ENCODE results near the gene CCDC187.

Gene CCDC187

DNA sequence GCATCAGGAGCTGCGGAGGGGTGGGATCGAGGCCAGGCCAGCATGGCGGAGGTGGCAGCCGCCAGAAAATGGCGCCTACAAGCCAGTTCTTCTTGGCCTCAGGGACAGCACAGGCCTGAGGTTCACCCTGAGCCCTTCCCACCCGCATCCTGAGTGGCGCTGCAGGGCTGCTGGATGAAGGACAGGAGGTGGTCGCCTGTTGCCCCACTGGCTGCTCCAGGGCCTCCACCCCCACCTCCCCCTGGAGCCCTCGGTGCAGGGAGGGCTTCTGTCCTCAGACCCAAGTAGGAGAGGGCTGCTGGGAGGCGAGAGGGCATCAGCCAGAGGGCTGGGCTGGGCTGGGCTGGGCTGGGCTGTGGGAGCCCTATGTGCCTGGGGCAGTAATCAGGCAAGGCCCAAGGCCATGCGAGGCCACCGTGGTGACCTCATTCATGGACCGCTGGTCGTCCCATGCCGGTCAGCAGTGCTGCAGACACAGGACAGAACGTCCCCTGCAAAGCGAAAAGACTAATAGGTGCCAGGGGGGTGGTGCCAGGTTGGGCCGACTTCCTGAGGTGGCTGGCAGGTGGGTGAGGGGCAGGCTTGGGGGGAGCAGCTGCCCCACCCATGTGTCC, 37.3 kb upstream of the CCDC187 start:
- TF ChIP-seq, protein P1, sequence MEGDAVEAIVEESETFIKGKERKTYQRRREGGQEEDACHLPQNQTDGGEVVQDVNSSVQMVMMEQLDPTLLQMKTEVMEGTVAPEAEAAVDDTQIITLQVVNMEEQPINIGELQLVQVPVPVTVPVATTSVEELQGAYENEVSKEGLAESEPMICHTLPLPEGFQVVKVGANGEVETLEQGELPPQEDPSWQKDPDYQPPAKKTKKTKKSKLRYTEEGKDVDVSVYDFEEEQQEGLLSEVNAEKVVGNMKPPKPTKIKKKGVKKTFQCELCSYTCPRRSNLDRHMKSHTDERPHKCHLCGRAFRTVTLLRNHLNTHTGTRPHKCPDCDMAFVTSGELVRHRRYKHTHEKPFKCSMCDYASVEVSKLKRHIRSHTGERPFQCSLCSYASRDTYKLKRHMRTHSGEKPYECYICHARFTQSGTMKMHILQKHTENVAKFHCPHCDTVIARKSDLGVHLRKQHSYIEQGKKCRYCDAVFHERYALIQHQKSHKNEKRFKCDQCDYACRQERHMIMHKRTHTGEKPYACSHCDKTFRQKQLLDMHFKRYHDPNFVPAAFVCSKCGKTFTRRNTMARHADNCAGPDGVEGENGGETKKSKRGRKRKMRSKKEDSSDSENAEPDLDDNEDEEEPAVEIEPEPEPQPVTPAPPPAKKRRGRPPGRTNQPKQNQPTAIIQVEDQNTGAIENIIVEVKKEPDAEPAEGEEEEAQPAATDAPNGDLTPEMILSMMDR (IDR thresholded peaks at IDR 0.05; ENCODE audit: borderline replicate concordance, extremely low read depth, low read length, poor library complexity, severe bottlenecking): no peak
- no peak for TF ChIP-seq EZH2 (IDR thresholded peaks at IDR 0.05; ENCODE audit: borderline replicate concordance, low read depth, low read length, severe bottlenecking)
- Histone ChIP-seq H2AFZ (ENCODE audit: low read depth, low read length) (no peak overlapping the region), H3K4me1 (ENCODE audit: insufficient read depth, low read length) (no peaks in the 10 kb centered on the region), H3K27ac (ENCODE audit: low read length) (no peak overlapping the region), H3K27me3 (ENCODE audit: insufficient read depth, low read length, poor library complexity) (no peaks in the 10 kb centered on the region), H3K4me3 (ENCODE audit: low read depth in 1 of 2, low read length in 2 of 2) (no peak overlapping the region), H3K36me3 (ENCODE audit: insufficient read depth, low read length) (peaks cover 4% of the 10 kb centered on the region; the same call in 1 of the 2 replicates), H3K9me3 (ENCODE audit: insufficient read depth, low read length, severe bottlenecking) (no peaks in the 10 kb centered on the region), H3K79me2 (ENCODE audit: insufficient read depth, low read length) (no peaks in the 10 kb centered on the region), H4K20me1 (ENCODE audit: insufficient read depth, low read length) (no peaks in the 10 kb centered on the region; the same call in 1 of the 2 replicates), H3K9ac (ENCODE audit: low read depth, low read length) (no peak overlapping the region), H3K4me2 (ENCODE audit: insufficient read depth, low read length) (no peak overlapping the region)
- no peak for ATAC-seq (ENCODE audit: insufficient read depth, low read depth)
- DNase-seq: no peak

DNA sequence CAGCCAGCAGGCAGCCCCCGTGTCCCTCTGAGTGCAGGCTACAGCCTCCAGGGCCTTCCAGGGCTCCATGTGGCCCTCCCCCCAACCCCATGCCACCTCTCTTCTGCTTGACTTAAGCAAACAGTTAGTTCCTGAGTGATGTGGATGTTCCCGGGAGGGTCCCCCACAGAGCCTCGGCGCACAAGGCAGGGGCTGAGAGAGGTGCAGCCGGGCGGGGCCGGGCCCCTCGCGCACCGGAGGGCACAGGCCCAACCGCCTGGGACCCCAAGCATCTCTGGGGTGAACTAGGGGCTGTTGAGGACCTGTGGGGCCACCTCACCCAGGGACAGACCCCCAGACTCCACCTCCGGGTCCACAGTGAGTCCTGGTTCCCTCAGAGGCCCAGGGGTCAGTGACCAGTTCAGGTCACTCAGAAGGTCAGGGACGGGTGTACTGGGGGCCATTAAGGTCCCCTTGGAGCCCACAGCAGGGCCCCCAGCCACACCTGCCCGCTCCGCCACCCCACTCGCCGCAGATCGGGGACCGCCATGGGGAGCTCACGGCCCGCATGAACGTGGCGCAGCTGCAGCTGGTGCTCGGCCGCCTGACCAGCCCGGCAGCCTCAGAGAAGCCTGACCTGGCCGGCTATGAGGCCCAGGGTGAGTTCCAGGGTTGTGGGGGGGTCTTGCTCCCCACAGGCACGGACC, 36.6 kb upstream of the CCDC187 start:
- no peak for ATAC-seq (ENCODE audit: insufficient read depth, low read depth)
- H4K20me1 ChIP-seq (ENCODE audit: insufficient read depth, low read length): no peaks in the 10 kb centered on the region; the same call in 1 of the 2 replicates
- H2AFZ ChIP-seq (ENCODE audit: low read depth, low read length): no peak overlapping the region
- H3K79me2 ChIP-seq (ENCODE audit: insufficient read depth, low read length): no peaks in the 10 kb centered on the region
- no peak overlapping the region for H3K4me2 ChIP-seq (ENCODE audit: insufficient read depth, low read length)
- no peak overlapping the region for H3K27ac ChIP-seq (ENCODE audit: low read length)
- H3K9ac ChIP-seq (ENCODE audit: low read depth, low read length): no peak overlapping the region
- no peak for DNase-seq
- TF ChIP-seq, protein P1 (IDR thresholded peaks at IDR 0.05; ENCODE audit: borderline replicate concordance, extremely low read depth, low read length, poor library complexity, severe bottlenecking): no peak
- TF ChIP-seq EZH2 (IDR thresholded peaks at IDR 0.05; ENCODE audit: borderline replicate concordance, low read depth, low read length, severe bottlenecking): no peak
- H3K4me1 ChIP-seq (ENCODE audit: insufficient read depth, low read length): no peaks in the 10 kb centered on the region
- no peaks in the 10 kb centered on the region for H3K9me3 ChIP-seq (ENCODE audit: insufficient read depth, low read length, severe bottlenecking)
- no peak overlapping the region for H3K4me3 ChIP-seq (ENCODE audit: low read depth in 1 of 2, low read length in 2 of 2)
- H3K27me3 ChIP-seq (ENCODE audit: insufficient read depth, low read length, poor library complexity): no peaks in the 10 kb centered on the region
- peaks cover 4% of the 10 kb centered on the region; the same call in 1 of the 2 replicates for H3K36me3 ChIP-seq (ENCODE audit: insufficient read depth, low read length)

DNA sequence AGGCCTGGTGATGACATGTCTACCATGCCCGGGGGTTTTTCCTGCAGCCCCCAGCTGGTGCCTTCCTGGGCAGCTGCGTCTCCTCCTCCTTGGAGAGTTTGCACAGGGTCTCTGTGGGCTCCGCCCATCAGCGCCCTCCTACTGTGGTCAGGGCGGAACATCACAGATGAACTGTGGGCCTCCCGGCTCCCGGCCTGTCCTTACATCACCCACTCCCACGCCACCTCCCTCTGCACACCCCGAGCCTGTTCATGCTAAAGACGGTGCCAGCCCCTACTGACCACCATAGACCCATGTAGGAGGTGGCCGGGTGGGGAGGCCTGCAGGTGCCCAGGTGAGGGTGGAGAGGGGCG, 36.0 kb upstream of the CCDC187 start:
- ATAC-seq (ENCODE audit: insufficient read depth, low read depth): no peak
- Histone ChIP-seq H3K4me1 (ENCODE audit: insufficient read depth, low read length) (no peaks in the 10 kb centered on the region), H3K27ac (ENCODE audit: low read length) (no peak overlapping the region), H3K4me2 (ENCODE audit: insufficient read depth, low read length) (no peak overlapping the region), H3K9me3 (ENCODE audit: insufficient read depth, low read length, severe bottlenecking) (no peaks in the 10 kb centered on the region), H3K4me3 (ENCODE audit: low read depth in 1 of 2, low read length in 2 of 2) (no peak overlapping the region), H2AFZ (ENCODE audit: low read depth, low read length) (no peak overlapping the region), H3K79me2 (ENCODE audit: insufficient read depth, low read length) (no peaks in the 10 kb centered on the region), H3K9ac (ENCODE audit: low read depth, low read length) (no peak overlapping the region), H3K27me3 (ENCODE audit: insufficient read depth, low read length, poor library complexity) (no peaks in the 10 kb centered on the region), H4K20me1 (ENCODE audit: insufficient read depth, low read length) (no peaks in the 10 kb centered on the region; the same call in 1 of the 2 replicates), H3K36me3 (ENCODE audit: insufficient read depth, low read length) (peaks cover 4% of the 10 kb centered on the region; the same call in 1 of the 2 replicates)
- TF ChIP-seq EZH2 (IDR thresholded peaks at IDR 0.05; ENCODE audit: borderline replicate concordance, low read depth, low read length, severe bottlenecking): no peak
- TF ChIP-seq, protein P1 (IDR thresholded peaks at IDR 0.05; ENCODE audit: borderline replicate concordance, extremely low read depth, low read length, poor library complexity, severe bottlenecking): no peak
- no peak for DNase-seq
